HEK293T (cell line): ENCODE data around the gene CHRNA1.
A peak's percentile ranks its signal among the peaks of the same experiment; 100 is the strongest.

ENCODE experiments used
- CTCF ChIA-PET: fragments of 350-600 bp; formaldehyde crosslinking; extraction: SDS; loops from one replicate; lab custom pipeline; 2021; ENCODE audit warnings: antibody characterized with exemption, inconsistent platforms; lab: Yijun Ruan, JAX
- POLR2A ChIA-PET: fragments of 350-600 bp; formaldehyde crosslinking; extraction: SDS; loops from one replicate; lab custom pipeline; 2020; ENCODE audit warnings: antibody characterized with exemption, inconsistent platforms; lab: Yijun Ruan, JAX
- DNase-seq: peaks from one replicate; pipeline ENCODE4 v3.0.0; 2012; ENCODE audit warnings: mixed read lengths; ENCODE audit errors: extremely low spot score
- ARNT ChIP-seq: fragments of 450-650 bp; IDR thresholded peaks from 2 replicates; pipeline ENCODE4 v1.6.1; 2017; ENCODE audit warnings: mild to moderate bottlenecking
- BHLHE40 ChIP-seq: fragments of 450-650 bp; IDR thresholded peaks from 2 replicates; pipeline ENCODE4 v1.6.1; 2016; ENCODE audit warnings: mild to moderate bottlenecking, moderate library complexity, borderline replicate concordance
- CTBP1 ChIP-seq: fragments of 450-650 bp; IDR thresholded peaks from 2 replicates; pipeline ENCODE4 v1.6.1; 2016; ENCODE audit warnings: borderline replicate concordance
- ELF4 ChIP-seq: fragments of 450-650 bp; IDR thresholded peaks from 2 replicates; pipeline ENCODE4 v1.6.1; 2017; ENCODE audit warnings: antibody characterized with exemption
- FOXA1 ChIP-seq: fragments of 450-650 bp; IDR thresholded peaks from 2 replicates; pipeline ENCODE4 v1.6.1; 2016; ENCODE audit warnings: mild to moderate bottlenecking
- FOXK2 ChIP-seq: fragments of 450-650 bp; IDR thresholded peaks from 2 replicates; pipeline ENCODE4 v1.6.1; 2016; ENCODE audit warnings: mild to moderate bottlenecking
- FOXM1 ChIP-seq: fragments of 450-650 bp; IDR thresholded peaks from 2 replicates; pipeline ENCODE4 v1.6.1; 2017; ENCODE audit warnings: mild to moderate bottlenecking, borderline replicate concordance
- HDGF ChIP-seq: fragments of 450-650 bp; IDR thresholded peaks from 2 replicates; pipeline ENCODE4 v1.6.1; 2017; ENCODE audit warnings: antibody characterized with exemption, borderline replicate concordance
- L3MBTL2 ChIP-seq: fragments of 450-650 bp; conservative IDR thresholded peaks from 2 replicates; pipeline ENCODE4 v1.6.1; 2016; ENCODE audit warnings: mild to moderate bottlenecking
- LEF1 ChIP-seq: fragments of 450-650 bp; IDR thresholded peaks from 2 replicates; pipeline ENCODE4 v1.6.1; 2017; ENCODE audit warnings: mild to moderate bottlenecking, borderline replicate concordance
- NFRKB ChIP-seq: fragments of 450-650 bp; IDR thresholded peaks from 2 replicates; pipeline ENCODE4 v1.6.1; 2016; ENCODE audit warnings: mild to moderate bottlenecking, moderate library complexity
- PKNOX1 ChIP-seq: fragments of 450-650 bp; IDR thresholded peaks from 2 replicates; pipeline ENCODE4 v1.6.1; 2016
- SP1 ChIP-seq: fragments of 450-650 bp; IDR thresholded peaks from 2 replicates; pipeline ENCODE4 v1.6.1; 2017
- SUZ12 ChIP-seq: fragments of 450-650 bp; IDR thresholded peaks from 2 replicates; pipeline ENCODE4 v1.6.1; 2016; ENCODE audit warnings: mild to moderate bottlenecking
- TARDBP ChIP-seq: fragments of 450-650 bp; IDR thresholded peaks from 2 replicates; pipeline ENCODE4 v1.6.1; 2016
- ZNF384 ChIP-seq: fragments of 450-650 bp; IDR thresholded peaks from 2 replicates; pipeline ENCODE4 v1.6.1; 2016

Gene CHRNA1

GRCh38 chr2:174749793-174750192 is 14.5 kb downstream of the CHRNA1 start:
- no peak for DNase-seq
- CTCF ChIA-PET, result interaction anchor here (0.6 to 1.6 kb wide), 8 partner anchors 9 to 513 kb away, joined by 3 to 7 read pairs (median 5); no protein-coding TSS in a partner anchor
- POLR2A ChIA-PET, result no interaction called here
- TF ChIP-seq ARNT (no peak), LEF1 (no peak)

- ChIA-PET CTCF (interaction anchor here (0.6 to 1.6 kb wide), 17 partner anchors 10 to 237 kb away, joined by 3 to 7 read pairs (median 4); no protein-coding TSS in a partner anchor), POLR2A (interaction anchor here (1.0 kb wide), 1 partner anchor 22 kb away, joined by 3 read pairs; no protein-coding TSS in a partner anchor)
- DNase-seq, result peak; percentile 73
- TF ChIP-seq NFRKB, result no peak
- TF ChIP-seq FOXM1, result no peak
- no peak for TF ChIP-seq BHLHE40
- TF ChIP-seq SP1, result no peak
- TF ChIP-seq CTBP1, result no peak
- no peak for TF ChIP-seq PKNOX1
- TF ChIP-seq ZNF384, result no peak
- no peak for TF ChIP-seq HDGF
- no peak for TF ChIP-seq ARNT
- TF ChIP-seq LEF1, result no peak
- no peak for TF ChIP-seq SUZ12
- TF ChIP-seq ELF4, result no peak
- TF ChIP-seq L3MBTL2, result no peak
- TF ChIP-seq TARDBP, result no peak
- no peak for TF ChIP-seq FOXK2
- no peak for TF ChIP-seq FOXA1
Observed at GRCh38 chr2:174748948-174749347, 15.3 kb downstream of the CHRNA1 start.

- POLR2A ChIA-PET, result no interaction called here
- TF ChIP-seq NFRKB (no peak), TARDBP (no peak), ARNT (no peak), ELF4 (no peak), FOXK2 (no peak), SP1 (no peak), L3MBTL2 (no peak), FOXA1 (no peak), ZNF384 (no peak), FOXM1 (no peak), SUZ12 (no peak), BHLHE40 (no peak), PKNOX1 (no peak), LEF1 (no peak), CTBP1 (no peak)
- no peak for DNase-seq
- CTCF ChIA-PET, result interaction anchor here (0.7 kb wide), 1 partner anchor 245 kb away, joined by 4 read pairs; no protein-coding TSS in a partner anchor
Observed at GRCh38 chr2:174745142-174745541, 19.1 kb downstream of the CHRNA1 start.

- POLR2A ChIA-PET, result no interaction called here
- CTCF ChIA-PET, result interaction anchor here (0.5 kb wide), 1 partner anchor 65 kb away, joined by 8 read pairs; no protein-coding TSS in a partner anchor
- TF ChIP-seq HDGF (no peak), FOXA1 (no peak), FOXK2 (no peak), PKNOX1 (no peak), LEF1 (no peak), ARNT (no peak), TARDBP (no peak), ZNF384 (no peak), BHLHE40 (no peak), FOXM1 (no peak), CTBP1 (no peak), NFRKB (no peak), SUZ12 (no peak)
- no peak for DNase-seq
Observed at GRCh38 chr2:174744111-174744510, 20.2 kb downstream of the CHRNA1 start.

- DNase-seq, result no peak
- TF ChIP-seq CTBP1 (no peak), PKNOX1 (no peak), HDGF (no peak), FOXA1 (no peak), BHLHE40 (no peak), SP1 (no peak), ZNF384 (no peak), ELF4 (no peak), LEF1 (no peak), TARDBP (no peak), ARNT (no peak)
- CTCF ChIA-PET, result no interaction called here
- POLR2A ChIA-PET, result no interaction called here
Observed at GRCh38 chr2:174740721-174741120, 23.6 kb downstream of the CHRNA1 start.

- ChIA-PET POLR2A (no interaction called here), CTCF (interaction anchor here (0.8 kb wide), 1 partner anchor 10 kb away, joined by 3 read pairs; no protein-coding TSS in a partner anchor)
- no peak for TF ChIP-seq FOXK2
- TF ChIP-seq L3MBTL2, result no peak
- no peak for TF ChIP-seq SUZ12
- TF ChIP-seq ZNF384, result no peak
- TF ChIP-seq LEF1, result no peak
- TF ChIP-seq TARDBP, result no peak
- no peak for TF ChIP-seq NFRKB
- no peak for TF ChIP-seq BHLHE40
- TF ChIP-seq PKNOX1, result no peak
- no peak for TF ChIP-seq FOXA1
- TF ChIP-seq HDGF, result no peak
- TF ChIP-seq SP1, result no peak
- TF ChIP-seq CTBP1, result no peak
- TF ChIP-seq ELF4, result no peak
- DNase-seq, result no peak
Observed at GRCh38 chr2:174738841-174739240, 25.4 kb downstream of the CHRNA1 start.
